Keratinocyte (primary cell): Measurements from ENCODE around the gene RIPOR2.

Source experiments
- CTCF ChIP-seq, 3 experiments: IDR thresholded peaks in 1 of 3; conservative IDR thresholded peaks in 1 of 3; optimal IDR thresholded peaks in 1 of 3; 2 replicates in 2 of 3; 3 replicates in 1 of 3; pipeline versions ENCODE3 to v1.5.1; 2011; ENCODE audit warnings: low read length in 3 of 3, mild to moderate bottlenecking in 3 of 3, moderate library complexity in 2 of 3, control low read depth in 1 of 3, inconsistent platforms in 1 of 3; ENCODE audit not compliant: insufficient read depth in 2 of 3; ENCODE audit errors: extremely low read depth in 1 of 3
- EZH2 ChIP-seq: IDR thresholded peaks from one replicate; pipeline ENCODE4 v1.6.1; 2012; ENCODE audit warnings: inconsistent platforms, mild to moderate bottlenecking, low read length, moderate library complexity

- TF ChIP-seq CTCF (optimal IDR thresholded peaks at IDR 0.05 in 1 of 3, IDR thresholded peaks at IDR 0.05 in 1 of 3, conservative IDR thresholded peaks at IDR 0.05 in 1 of 3; ENCODE audit: extremely low read depth in 1 of 3, insufficient read depth in 2 of 3, low read length in 3 of 3) = no peak
- TF ChIP-seq EZH2 = no peak
Measured at GRCh38 chr6:24982231-24982630, 46.5 kb upstream of the RIPOR2 start.
